ENCODE data around the gene ZNG1C. TPM values are rescaled to one million over a fixed set of nuclear protein-coding genes. Genes with fewer than 3 reads are reported as not detected.
"Not testable (repeated sequence)": the region's sequence is repeated elsewhere in the genome, so short reads cannot be mapped to it uniquely, and the experiment has no call there.

The ZNG1C gene
- polyA plus RNA-seq, 1 experiment: 8.1 TPM

GRCh38 chr9:68324518-68324917, 82.7 kb downstream of the ZNG1C start:
- CTCF ChIA-PET; H3K4me3 ChIP-seq (ENCODE audit: low read depth, low read length); H3K27me3 ChIP-seq (ENCODE audit: control insufficient read depth, insufficient read depth, low read length); POLR2A ChIA-PET; DNase-seq (ENCODE audit: low read depth); H3K36me3 ChIP-seq (ENCODE audit: control insufficient read depth, insufficient read depth, low read length): not testable (repeated sequence)

GRCh38 chr9:68329106-68329505, 87.3 kb downstream of the ZNG1C start:
- POLR2A ChIA-PET; H3K4me3 ChIP-seq (ENCODE audit: low read depth, low read length); CTCF ChIA-PET; H3K36me3 ChIP-seq (ENCODE audit: control insufficient read depth, insufficient read depth, low read length); DNase-seq (ENCODE audit: low read depth); H3K27me3 ChIP-seq (ENCODE audit: control insufficient read depth, insufficient read depth, low read length): not testable (repeated sequence)

- POLR2A ChIA-PET; DNase-seq (ENCODE audit: low read depth); CTCF ChIA-PET: not testable (repeated sequence)
Observed at GRCh38 chr9:68330531-68331173, 88.9 kb downstream of the ZNG1C start.

GRCh38 chr9:68332122-68332521, 90.3 kb downstream of the ZNG1C start:
- POLR2A ChIA-PET; H3K27me3 ChIP-seq (ENCODE audit: control insufficient read depth, insufficient read depth, low read length); DNase-seq (ENCODE audit: low read depth); H3K4me3 ChIP-seq (ENCODE audit: low read depth, low read length); H3K36me3 ChIP-seq (ENCODE audit: control insufficient read depth, insufficient read depth, low read length); CTCF ChIA-PET: not testable (repeated sequence)

More at GRCh38 chr9:68330531-68331173, 88.9 kb downstream of the ZNG1C start:
- not testable (repeated sequence) for H3K4me3 ChIP-seq (ENCODE audit: low read depth, low read length); H3K36me3 ChIP-seq (ENCODE audit: control insufficient read depth, insufficient read depth, low read length); H3K27me3 ChIP-seq (ENCODE audit: control insufficient read depth, insufficient read depth, low read length)

GRCh38 chr9:68335935-68336334, 94.2 kb downstream of the ZNG1C start:
- POLR2A ChIA-PET; H3K36me3 ChIP-seq (ENCODE audit: control insufficient read depth, insufficient read depth, low read length); H3K4me3 ChIP-seq (ENCODE audit: low read depth, low read length); CTCF ChIA-PET; DNase-seq (ENCODE audit: low read depth); H3K27me3 ChIP-seq (ENCODE audit: control insufficient read depth, insufficient read depth, low read length): not testable (repeated sequence)

- H3K36me3 ChIP-seq (ENCODE audit: control insufficient read depth, insufficient read depth, low read length); CTCF ChIA-PET; H3K27me3 ChIP-seq (ENCODE audit: control insufficient read depth, insufficient read depth, low read length); H3K4me3 ChIP-seq (ENCODE audit: low read depth, low read length); DNase-seq (ENCODE audit: low read depth); POLR2A ChIA-PET: not testable (repeated sequence)
Observed at GRCh38 chr9:68336639-68337339, 95.0 kb downstream of the ZNG1C start.

- H3K36me3 ChIP-seq (ENCODE audit: control insufficient read depth, insufficient read depth, low read length); DNase-seq (ENCODE audit: low read depth); H3K27me3 ChIP-seq (ENCODE audit: control insufficient read depth, insufficient read depth, low read length); H3K4me3 ChIP-seq (ENCODE audit: low read depth, low read length); POLR2A ChIA-PET; CTCF ChIA-PET: not testable (repeated sequence)
Observed at GRCh38 chr9:68338000-68338399, 96.2 kb downstream of the ZNG1C start.

- H3K36me3 ChIP-seq (ENCODE audit: control insufficient read depth, insufficient read depth, low read length); H3K27me3 ChIP-seq (ENCODE audit: control insufficient read depth, insufficient read depth, low read length); H3K4me3 ChIP-seq (ENCODE audit: low read depth, low read length); CTCF ChIA-PET; DNase-seq (ENCODE audit: low read depth); POLR2A ChIA-PET: not testable (repeated sequence)
Observed at GRCh38 chr9:68342265-68343025, 100.7 kb downstream of the ZNG1C start.

GRCh38 chr9:68343242-68343641, 101.5 kb downstream of the ZNG1C start:
- POLR2A ChIA-PET; H3K27me3 ChIP-seq (ENCODE audit: control insufficient read depth, insufficient read depth, low read length); H3K4me3 ChIP-seq (ENCODE audit: low read depth, low read length); H3K36me3 ChIP-seq (ENCODE audit: control insufficient read depth, insufficient read depth, low read length); DNase-seq (ENCODE audit: low read depth): not testable (repeated sequence)
- CTCF ChIA-PET: interaction anchor here (0.6 to 1.8 kb wide), 4 partner anchors 165 to 657 kb away, joined by 3 to 10 read pairs (median 4); no protein-coding TSS in a partner anchor

- H3K4me3 ChIP-seq (ENCODE audit: low read depth, low read length); H3K36me3 ChIP-seq (ENCODE audit: control insufficient read depth, insufficient read depth, low read length); POLR2A ChIA-PET; H3K27me3 ChIP-seq (ENCODE audit: control insufficient read depth, insufficient read depth, low read length); DNase-seq (ENCODE audit: low read depth): not testable (repeated sequence)
- CTCF ChIA-PET: interaction anchor here (1.5 to 1.8 kb wide), 3 partner anchors 164 to 656 kb away, joined by 3 to 10 read pairs (median 4); no protein-coding TSS in a partner anchor
Observed at GRCh38 chr9:68343992-68344391, 102.2 kb downstream of the ZNG1C start.
